WTC11 (cell line): Measurements from ENCODE around the gene CHD3. TPM values are rescaled to one million over a fixed set of nuclear protein-coding genes. Genes with fewer than 3 reads are reported as not detected.

ENCODE experiments used
- ATAC-seq: fragments of 200-7000 bp; cut with Tn5 transposase; 2 replicates; pipeline ENCODE4 v1.10.0; 2021; ENCODE audit warnings: mild to moderate bottlenecking, moderate library complexity
- CTCF ChIA-PET: fragments of 300-600 bp; sonication (Branson Sonifier 250); formaldehyde crosslinking; loops from one replicate; lab custom pipeline; 2021; ENCODE audit warnings: antibody characterized with exemption; lab: Charles Lee
- POLR2A ChIA-PET: fragments of 350-600 bp; sonication (Branson Sonifier 250); formaldehyde crosslinking; loops from one replicate; lab custom pipeline; 2021; ENCODE audit warnings: antibody characterized with exemption; lab: Charles Lee
- DNase-seq: peaks from one replicate; pipeline ENCODE4 v3.0.0; 2021; ENCODE audit warnings: low spot score
- H3K27ac Mint-ChIP-seq: 2 replicates; pipeline ENCODE4 v1.8.0; 2021; ENCODE audit warnings: mixed read lengths
- H3K27me3 Mint-ChIP-seq: 2 replicates; pipeline ENCODE4 v1.8.0; 2021; ENCODE audit warnings: low read depth, mild to moderate bottlenecking, moderate library complexity, mixed read lengths
- H3K36me3 Mint-ChIP-seq: 2 replicates; pipeline ENCODE4 v1.8.0; 2021; ENCODE audit warnings: mixed read lengths
- H3K4me1 Mint-ChIP-seq: 2 replicates; pipeline ENCODE4 v1.8.0; 2022; ENCODE audit warnings: mixed read lengths
- H3K4me3 Mint-ChIP-seq: 2 replicates; pipeline ENCODE4 v1.8.0; 2021; ENCODE audit warnings: mild to moderate bottlenecking, moderate library complexity, mixed read lengths
- H3K9me3 Mint-ChIP-seq: 2 replicates; pipeline ENCODE4 v1.8.0; 2021; ENCODE audit warnings: mixed read lengths
- CTCF ChIP-seq: fragments of 200-600 bp; IDR thresholded peaks from 2 replicates; pipeline ENCODE4 v1.8.0; 2022; ENCODE audit warnings: antibody characterized with exemption
- ERG ChIP-seq: fragments of 250-450 bp; sonication (Bioruptor Pico); IDR thresholded peaks from 2 replicates; pipeline ENCODE4 v1.8.0; 2021; ENCODE audit warnings: mild to moderate bottlenecking
- GTF2I ChIP-seq: fragments of 250-450 bp; sonication (Bioruptor Pico); conservative IDR thresholded peaks from 2 replicates; pipeline ENCODE4 v1.4.0; 2021; ENCODE audit warnings: mild to moderate bottlenecking
- IRF2 ChIP-seq: sonication (generic); formaldehyde crosslinking; IDR thresholded peaks from 2 replicates; pipeline ENCODE4 v1.8.0; 2022; ENCODE audit warnings: low read depth, missing genetic modification reagents, borderline replicate concordance
- NFE2L1 ChIP-seq: sonication (generic); formaldehyde crosslinking; IDR thresholded peaks from 2 replicates; pipeline ENCODE4 v1.8.1; 2023; ENCODE audit warnings: missing genetic modification reagents
- NFYB ChIP-seq: sonication (generic); formaldehyde crosslinking; conservative IDR thresholded peaks from 2 replicates; pipeline ENCODE4 v1.8.0; 2022; ENCODE audit warnings: low read depth, missing genetic modification reagents
- PRRX2 ChIP-seq: fragments of 250-450 bp; sonication (Bioruptor Pico); IDR thresholded peaks from 2 replicates; pipeline ENCODE4 v1.8.0; 2021; ENCODE audit warnings: mild to moderate bottlenecking
- RELA ChIP-seq: sonication (generic); formaldehyde crosslinking; IDR thresholded peaks from 2 replicates; pipeline ENCODE4 v1.8.1; 2022; ENCODE audit warnings: missing genetic modification reagents, mild to moderate bottlenecking, borderline replicate concordance
- SMAD4 ChIP-seq: sonication (generic); formaldehyde crosslinking; IDR thresholded peaks from 2 replicates; pipeline ENCODE4 v1.8.0; 2022; ENCODE audit warnings: mild to moderate bottlenecking, missing genetic modification reagents
- TCF7 ChIP-seq: sonication (generic); formaldehyde crosslinking; IDR thresholded peaks from 2 replicates; pipeline ENCODE4 v1.8.0; 2022; ENCODE audit warnings: mild to moderate bottlenecking, low read depth, missing genetic modification reagents, moderate library complexity
- ZNF671 ChIP-seq: fragments of 250-450 bp; sonication (Bioruptor Pico); IDR thresholded peaks from 2 replicates; pipeline ENCODE4 v1.8.0; 2021; ENCODE audit warnings: mild to moderate bottlenecking
- total RNA-seq: library from RNA; stranded (reverse); gene quantifications from 3 replicates; pipeline ENCODE4 v1.2.3, GENCODE V29; 2021
- TF ChIP-seq, protein P1 (sequence below): sonication (generic); formaldehyde crosslinking; IDR thresholded peaks from 2 replicates; pipeline ENCODE4 v1.8.1; 2022; ENCODE audit warnings: missing genetic modification reagents, borderline replicate concordance
- TF ChIP-seq, protein P2 (sequence below): fragments of 250-450 bp; sonication (Bioruptor Pico); IDR thresholded peaks from 2 replicates; pipeline ENCODE4 v1.9.0; 2021; ENCODE audit warnings: mild to moderate bottlenecking
- TF ChIP-seq, protein P3 (sequence below): sonication (generic); formaldehyde crosslinking; IDR thresholded peaks from 2 replicates; pipeline ENCODE4 v1.8.1; 2023; ENCODE audit warnings: mild to moderate bottlenecking, missing genetic modification reagents, borderline replicate concordance

Gene CHD3
- total RNA-seq, 1 experiment from 2014 or later: 39.5 TPM

DNA sequence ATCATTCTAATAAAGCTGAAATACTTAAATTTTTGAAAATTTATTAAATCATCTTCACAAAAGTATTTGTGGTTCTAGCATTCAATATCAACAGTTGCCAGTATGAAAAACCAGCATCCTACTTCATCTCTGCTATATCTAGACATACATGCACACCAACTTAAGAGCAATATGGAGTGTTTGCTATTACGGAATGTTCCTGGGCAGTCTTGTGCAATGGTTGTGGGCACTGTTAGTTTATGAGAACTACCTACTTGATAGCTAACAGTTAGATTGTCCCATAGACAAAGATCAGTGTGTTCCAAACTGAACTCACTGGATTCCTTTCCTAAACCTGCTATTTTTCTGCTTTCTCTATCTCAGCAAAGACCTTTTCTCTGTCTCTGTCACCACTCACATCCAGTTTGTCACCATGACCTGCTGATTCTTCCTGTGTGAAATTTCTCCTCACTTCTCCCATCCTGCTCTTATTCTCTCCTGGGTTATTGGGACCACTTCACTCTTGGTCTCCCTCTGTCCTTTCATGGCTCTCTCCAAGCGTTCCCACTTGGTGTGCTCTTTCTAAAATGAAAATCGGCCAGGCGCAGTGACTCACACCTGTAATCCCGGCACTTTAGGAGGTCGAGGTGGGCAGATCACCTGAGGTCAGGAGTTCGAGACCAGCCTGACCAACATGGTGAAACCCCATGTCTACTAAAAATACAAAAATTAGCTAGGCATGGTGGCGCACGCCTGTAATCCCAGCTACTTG, 71.1 kb downstream of the CHD3 start:
- no peak for DNase-seq
- Mint-ChIP-seq H3K4me3 (no peak overlapping the region), H3K27me3 (peaks cover 5% of the 10 kb centered on the region; the same call in 1 of the 2 replicates), H3K9me3 (no peaks in the 10 kb centered on the region), H3K4me1 (peaks cover 17% of the 10 kb centered on the region), H3K36me3 (no peaks in the 10 kb centered on the region), H3K27ac (no peak overlapping the region)
- no peak for ATAC-seq
- POLR2A ChIA-PET: no interaction called here
- CTCF ChIA-PET: no interaction called here
- TF ChIP-seq ERG (CRISPR knock-in tag): no peak
- no peak for TF ChIP-seq IRF2
- no peak for TF ChIP-seq PRRX2 (CRISPR knock-in tag)
- TF ChIP-seq, protein P1, sequence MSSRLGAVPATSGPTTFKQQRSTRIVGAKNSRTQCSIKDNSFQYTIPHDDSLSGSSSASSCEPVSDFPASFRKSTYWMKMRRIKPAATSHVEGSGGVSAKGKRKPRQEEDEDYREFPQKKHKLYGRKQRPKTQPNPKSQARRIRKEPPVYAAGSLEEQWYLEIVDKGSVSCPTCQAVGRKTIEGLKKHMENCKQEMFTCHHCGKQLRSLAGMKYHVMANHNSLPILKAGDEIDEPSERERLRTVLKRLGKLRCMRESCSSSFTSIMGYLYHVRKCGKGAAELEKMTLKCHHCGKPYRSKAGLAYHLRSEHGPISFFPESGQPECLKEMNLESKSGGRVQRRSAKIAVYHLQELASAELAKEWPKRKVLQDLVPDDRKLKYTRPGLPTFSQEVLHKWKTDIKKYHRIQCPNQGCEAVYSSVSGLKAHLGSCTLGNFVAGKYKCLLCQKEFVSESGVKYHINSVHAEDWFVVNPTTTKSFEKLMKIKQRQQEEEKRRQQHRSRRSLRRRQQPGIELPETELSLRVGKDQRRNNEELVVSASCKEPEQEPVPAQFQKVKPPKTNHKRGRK (CRISPR knock-in tag): no peak

DNA sequence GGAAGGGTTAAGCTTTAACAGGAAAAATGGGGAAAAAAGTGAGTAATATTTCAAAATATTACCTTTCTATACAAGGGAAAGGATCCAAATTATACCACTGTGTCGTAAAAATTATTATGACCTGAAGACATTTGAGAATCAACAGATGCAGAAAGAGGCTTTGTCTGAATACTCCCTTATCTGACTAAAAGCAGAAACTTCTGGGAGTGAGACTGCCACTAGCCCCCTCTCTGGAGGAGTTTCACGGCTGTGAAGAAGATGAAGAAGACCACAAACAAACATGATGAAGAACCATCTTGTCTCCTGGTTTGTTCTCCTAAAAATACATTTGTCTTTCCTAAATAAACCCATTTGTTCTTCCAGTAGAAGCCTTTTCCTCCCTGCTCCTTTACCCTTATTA, 72.8 kb downstream of the CHD3 start:
- Mint-ChIP-seq H3K27ac (no peak overlapping the region), H3K4me3 (no peak overlapping the region), H3K36me3 (no peaks in the 10 kb centered on the region), H3K9me3 (no peaks in the 10 kb centered on the region), H3K4me1 (peaks cover 23% of the 10 kb centered on the region), H3K27me3 (peaks cover 5% of the 10 kb centered on the region; the same call in 1 of the 2 replicates)
- ChIA-PET CTCF (no interaction called here), POLR2A (no interaction called here)
- no peak for ATAC-seq
- no peak for DNase-seq
- TF ChIP-seq NFE2L1 (CRISPR knock-in tag) (no peak), ZNF671 (no peak), PRRX2 (CRISPR knock-in tag) (no peak), GTF2I (CRISPR knock-in tag) (no peak), SMAD4 (no peak), TCF7 (CRISPR knock-in tag) (no peak), RELA (CRISPR knock-in tag) (no peak), NFYB (no peak), CTCF (no peak)
- TF ChIP-seq, protein P2, sequence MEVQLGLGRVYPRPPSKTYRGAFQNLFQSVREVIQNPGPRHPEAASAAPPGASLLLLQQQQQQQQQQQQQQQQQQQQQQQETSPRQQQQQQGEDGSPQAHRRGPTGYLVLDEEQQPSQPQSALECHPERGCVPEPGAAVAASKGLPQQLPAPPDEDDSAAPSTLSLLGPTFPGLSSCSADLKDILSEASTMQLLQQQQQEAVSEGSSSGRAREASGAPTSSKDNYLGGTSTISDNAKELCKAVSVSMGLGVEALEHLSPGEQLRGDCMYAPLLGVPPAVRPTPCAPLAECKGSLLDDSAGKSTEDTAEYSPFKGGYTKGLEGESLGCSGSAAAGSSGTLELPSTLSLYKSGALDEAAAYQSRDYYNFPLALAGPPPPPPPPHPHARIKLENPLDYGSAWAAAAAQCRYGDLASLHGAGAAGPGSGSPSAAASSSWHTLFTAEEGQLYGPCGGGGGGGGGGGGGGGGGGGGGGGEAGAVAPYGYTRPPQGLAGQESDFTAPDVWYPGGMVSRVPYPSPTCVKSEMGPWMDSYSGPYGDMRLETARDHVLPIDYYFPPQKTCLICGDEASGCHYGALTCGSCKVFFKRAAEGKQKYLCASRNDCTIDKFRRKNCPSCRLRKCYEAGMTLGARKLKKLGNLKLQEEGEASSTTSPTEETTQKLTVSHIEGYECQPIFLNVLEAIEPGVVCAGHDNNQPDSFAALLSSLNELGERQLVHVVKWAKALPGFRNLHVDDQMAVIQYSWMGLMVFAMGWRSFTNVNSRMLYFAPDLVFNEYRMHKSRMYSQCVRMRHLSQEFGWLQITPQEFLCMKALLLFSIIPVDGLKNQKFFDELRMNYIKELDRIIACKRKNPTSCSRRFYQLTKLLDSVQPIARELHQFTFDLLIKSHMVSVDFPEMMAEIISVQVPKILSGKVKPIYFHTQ (CRISPR knock-in tag): no peak
- TF ChIP-seq, protein P3, sequence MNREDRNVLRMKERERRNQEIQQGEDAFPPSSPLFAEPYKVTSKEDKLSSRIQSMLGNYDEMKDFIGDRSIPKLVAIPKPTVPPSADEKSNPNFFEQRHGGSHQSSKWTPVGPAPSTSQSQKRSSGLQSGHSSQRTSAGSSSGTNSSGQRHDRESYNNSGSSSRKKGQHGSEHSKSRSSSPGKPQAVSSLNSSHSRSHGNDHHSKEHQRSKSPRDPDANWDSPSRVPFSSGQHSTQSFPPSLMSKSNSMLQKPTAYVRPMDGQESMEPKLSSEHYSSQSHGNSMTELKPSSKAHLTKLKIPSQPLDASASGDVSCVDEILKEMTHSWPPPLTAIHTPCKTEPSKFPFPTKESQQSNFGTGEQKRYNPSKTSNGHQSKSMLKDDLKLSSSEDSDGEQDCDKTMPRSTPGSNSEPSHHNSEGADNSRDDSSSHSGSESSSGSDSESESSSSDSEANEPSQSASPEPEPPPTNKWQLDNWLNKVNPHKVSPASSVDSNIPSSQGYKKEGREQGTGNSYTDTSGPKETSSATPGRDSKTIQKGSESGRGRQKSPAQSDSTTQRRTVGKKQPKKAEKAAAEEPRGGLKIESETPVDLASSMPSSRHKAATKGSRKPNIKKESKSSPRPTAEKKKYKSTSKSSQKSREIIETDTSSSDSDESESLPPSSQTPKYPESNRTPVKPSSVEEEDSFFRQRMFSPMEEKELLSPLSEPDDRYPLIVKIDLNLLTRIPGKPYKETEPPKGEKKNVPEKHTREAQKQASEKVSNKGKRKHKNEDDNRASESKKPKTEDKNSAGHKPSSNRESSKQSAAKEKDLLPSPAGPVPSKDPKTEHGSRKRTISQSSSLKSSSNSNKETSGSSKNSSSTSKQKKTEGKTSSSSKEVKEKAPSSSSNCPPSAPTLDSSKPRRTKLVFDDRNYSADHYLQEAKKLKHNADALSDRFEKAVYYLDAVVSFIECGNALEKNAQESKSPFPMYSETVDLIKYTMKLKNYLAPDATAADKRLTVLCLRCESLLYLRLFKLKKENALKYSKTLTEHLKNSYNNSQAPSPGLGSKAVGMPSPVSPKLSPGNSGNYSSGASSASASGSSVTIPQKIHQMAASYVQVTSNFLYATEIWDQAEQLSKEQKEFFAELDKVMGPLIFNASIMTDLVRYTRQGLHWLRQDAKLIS: no peak

Other genes with a start within 250 kb of the CHD3 start
- 29.1 to 37.5 TPM (median 35.9 TPM) in 3 replicates for gene ATP1B2, start 237.9 kb upstream of the CHD3 start, total RNA-seq
- gene TP53, start 201.3 kb upstream of the CHD3 start, total RNA-seq: 173 to 179 TPM (median 176 TPM) in 3 replicates
- gene WRAP53, start 200.3 kb upstream of the CHD3 start, total RNA-seq: 35.5 to 37.3 TPM (median 37.2 TPM) in 3 replicates
- gene EFNB3, start 183.6 kb upstream of the CHD3 start, total RNA-seq: 14.3 to 14.7 TPM (median 14.5 TPM) in 3 replicates
- gene DNAH2, start 171.0 kb upstream of the CHD3 start, total RNA-seq: 0.17 to 0.34 TPM (median 0.27 TPM) in 3 replicates
- 13.2 to 16.1 TPM (median 15.8 TPM) in 3 replicates for gene KDM6B, start 54.6 kb upstream of the CHD3 start, total RNA-seq
- gene TMEM88, start 33.7 kb upstream of the CHD3 start, total RNA-seq: 2.9 to 3.9 TPM (median 3.6 TPM) in 3 replicates
- gene NAA38, start 31.2 kb upstream of the CHD3 start, total RNA-seq: 41.8 to 46.3 TPM (median 43.4 TPM) in 3 replicates
- gene CYB5D1, start 30.8 kb upstream of the CHD3 start, total RNA-seq: 14.0 to 15.2 TPM (median 14.3 TPM) in 3 replicates
- 0.83 to 1.8 TPM (median 0.94 TPM) in 3 replicates for gene RNF227, start 27.5 kb downstream of the CHD3 start, total RNA-seq
- 3.2 to 6.7 TPM (median 6.5 TPM) in 3 replicates for gene KCNAB3, start 41.1 kb downstream of the CHD3 start, total RNA-seq
- gene TRAPPC1, start 43.2 kb downstream of the CHD3 start, total RNA-seq: 99.7 to 135 TPM (median 125 TPM) in 3 replicates
- gene CNTROB, start 43.4 kb downstream of the CHD3 start, total RNA-seq: 37.0 to 39.7 TPM (median 38.5 TPM) in 3 replicates
- gene GUCY2D, start 113.8 kb downstream of the CHD3 start, total RNA-seq: 0.87 to 1.9 TPM (median 1.1 TPM) in 3 replicates
- gene ALOX15B, start 150.3 kb downstream of the CHD3 start, total RNA-seq: 0.22 to 0.87 TPM (median 0.73 TPM) in 3 replicates
- gene ALOX12B, start 198.9 kb downstream of the CHD3 start, total RNA-seq: 0.72 to 1.8 TPM (median 0.82 TPM) in 3 replicates
- 0.48 to 0.81 TPM (median 0.62 TPM) in 3 replicates for gene ALOXE3, start 229.7 kb downstream of the CHD3 start, total RNA-seq
- gene HES7, start 235.3 kb downstream of the CHD3 start, total RNA-seq: 3.1 to 3.9 TPM (median 3.7 TPM) in 3 replicates